ENCODE results near the gene CELF4.

Gene CELF4

DNA sequence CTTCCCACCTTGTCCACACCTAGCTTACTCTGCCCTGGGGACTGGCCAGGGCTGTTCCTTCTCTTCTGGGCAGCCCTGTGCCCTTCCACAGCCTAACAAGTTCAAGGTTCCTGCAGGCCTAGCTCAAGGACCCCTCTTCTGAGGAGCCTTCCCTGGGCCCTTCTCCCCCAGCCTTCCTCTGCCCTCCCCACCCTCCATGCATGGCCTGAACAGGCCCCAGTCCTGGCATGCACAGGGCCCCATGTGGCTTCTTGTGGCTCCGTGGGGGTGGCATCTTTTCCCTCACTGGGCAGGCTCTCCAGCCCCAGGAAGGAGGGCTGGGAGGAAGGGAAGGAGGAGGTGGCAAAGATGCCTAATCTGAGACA is 162.9 kb downstream of the CELF4 start:
- Histone ChIP-seq H3K4me3 (ENCODE audit: low read depth, low read length) (no peak overlapping the region), H3K36me3 (no peaks in the 10 kb centered on the region), H3K9me3 (no peaks in the 10 kb centered on the region), H3K27me3 (no peaks in the 10 kb centered on the region), H3K4me1 (no peaks in the 10 kb centered on the region)
- TF ChIP-seq, protein P1, sequence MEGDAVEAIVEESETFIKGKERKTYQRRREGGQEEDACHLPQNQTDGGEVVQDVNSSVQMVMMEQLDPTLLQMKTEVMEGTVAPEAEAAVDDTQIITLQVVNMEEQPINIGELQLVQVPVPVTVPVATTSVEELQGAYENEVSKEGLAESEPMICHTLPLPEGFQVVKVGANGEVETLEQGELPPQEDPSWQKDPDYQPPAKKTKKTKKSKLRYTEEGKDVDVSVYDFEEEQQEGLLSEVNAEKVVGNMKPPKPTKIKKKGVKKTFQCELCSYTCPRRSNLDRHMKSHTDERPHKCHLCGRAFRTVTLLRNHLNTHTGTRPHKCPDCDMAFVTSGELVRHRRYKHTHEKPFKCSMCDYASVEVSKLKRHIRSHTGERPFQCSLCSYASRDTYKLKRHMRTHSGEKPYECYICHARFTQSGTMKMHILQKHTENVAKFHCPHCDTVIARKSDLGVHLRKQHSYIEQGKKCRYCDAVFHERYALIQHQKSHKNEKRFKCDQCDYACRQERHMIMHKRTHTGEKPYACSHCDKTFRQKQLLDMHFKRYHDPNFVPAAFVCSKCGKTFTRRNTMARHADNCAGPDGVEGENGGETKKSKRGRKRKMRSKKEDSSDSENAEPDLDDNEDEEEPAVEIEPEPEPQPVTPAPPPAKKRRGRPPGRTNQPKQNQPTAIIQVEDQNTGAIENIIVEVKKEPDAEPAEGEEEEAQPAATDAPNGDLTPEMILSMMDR (IDR thresholded peaks at IDR 0.05; ENCODE audit: low read depth, low read length) = no peak
- no peak for DNase-seq

DNA sequence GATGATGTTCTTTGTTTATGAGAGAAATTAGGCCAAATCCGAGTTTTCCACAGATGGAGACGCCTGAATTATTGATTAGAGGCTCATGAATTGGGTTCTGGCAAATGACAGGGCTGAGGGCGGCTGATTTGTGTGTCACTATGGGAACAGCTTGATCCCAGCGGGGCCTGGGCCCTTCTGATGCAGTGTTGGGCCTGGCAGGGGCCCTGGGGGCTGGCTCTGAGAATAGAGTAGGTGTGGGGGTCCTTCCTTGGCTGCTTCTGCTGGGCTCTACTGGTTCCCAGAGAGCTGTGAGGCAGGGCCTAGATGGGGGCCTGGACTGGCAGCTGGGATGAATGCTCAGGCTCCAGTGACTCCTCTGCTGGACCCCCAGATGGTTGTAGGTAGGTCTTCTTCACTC is 164.8 kb downstream of the CELF4 start:
- TF ChIP-seq, protein P1 (IDR thresholded peaks at IDR 0.05; ENCODE audit: low read depth, low read length) = no peak
- Histone ChIP-seq H3K36me3 (no peaks in the 10 kb centered on the region), H3K4me3 (ENCODE audit: low read depth, low read length) (no peak overlapping the region), H3K9me3 (no peaks in the 10 kb centered on the region), H3K4me1 (no peaks in the 10 kb centered on the region), H3K27me3 (no peaks in the 10 kb centered on the region)
- no peak for DNase-seq

DNA sequence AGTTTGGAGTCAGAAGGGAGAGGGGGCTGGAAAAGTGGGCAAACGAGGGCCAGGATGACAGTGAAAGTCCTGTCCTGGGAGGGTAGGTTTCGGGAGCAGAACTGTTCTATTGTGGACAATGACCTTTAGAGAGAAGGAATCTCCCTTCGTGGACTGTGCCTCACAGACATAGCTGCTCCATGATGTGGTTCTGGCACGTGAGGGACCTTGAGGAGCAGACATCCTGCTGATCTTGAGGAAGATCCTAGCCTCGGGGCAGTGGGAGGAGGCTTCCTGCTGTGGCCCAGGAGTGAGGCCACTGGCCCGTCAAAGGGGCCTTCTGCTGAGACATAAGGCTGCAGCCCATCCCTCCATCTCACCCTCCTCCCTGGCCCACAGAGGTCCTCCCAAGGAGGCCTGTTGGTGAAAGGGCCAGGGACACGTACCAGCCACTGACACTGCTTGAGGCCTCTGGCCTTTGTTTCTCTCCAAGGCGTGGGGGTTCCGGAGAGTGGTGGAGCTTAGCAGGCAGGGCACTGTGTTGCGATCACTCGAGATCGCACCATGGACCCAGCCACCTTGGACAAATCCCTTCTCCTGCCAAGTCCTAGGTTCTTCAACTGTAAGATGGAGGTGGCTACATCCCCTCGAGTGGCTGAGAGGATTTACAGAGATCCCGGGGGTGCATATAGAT is 167.2 kb downstream of the CELF4 start:
- H3K4me3 ChIP-seq (ENCODE audit: low read depth, low read length) = no peak overlapping the region
- H3K36me3 ChIP-seq = no peaks in the 10 kb centered on the region
- TF ChIP-seq, protein P1 (IDR thresholded peaks at IDR 0.05; ENCODE audit: low read depth, low read length) = no peak
- no peaks in the 10 kb centered on the region for H3K4me1 ChIP-seq
- DNase-seq = no peak
- no peaks in the 10 kb centered on the region for H3K9me3 ChIP-seq
- no peaks in the 10 kb centered on the region for H3K27me3 ChIP-seq

DNA sequence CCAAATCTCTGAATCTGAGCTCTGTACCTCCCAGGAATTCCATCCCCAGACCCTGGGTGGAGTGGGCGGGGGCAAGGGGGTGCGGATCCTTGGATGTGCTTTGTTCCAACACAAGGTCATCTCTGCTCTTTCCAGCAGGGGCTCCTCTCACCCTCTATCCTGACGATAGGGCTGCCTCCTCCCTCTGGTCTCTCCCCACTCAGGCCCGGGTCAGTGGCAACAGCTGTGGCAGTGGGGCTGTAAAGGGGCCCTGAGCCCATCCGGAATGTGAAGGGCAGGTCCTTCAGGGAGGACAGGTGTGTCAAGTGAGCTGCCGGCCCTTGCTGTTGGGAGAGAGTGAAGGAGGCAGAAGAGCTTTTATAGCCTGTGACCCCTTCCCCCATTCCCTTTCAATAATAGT is 167.8 kb downstream of the CELF4 start:
- Histone ChIP-seq H3K4me3 (ENCODE audit: low read depth, low read length) (no peak overlapping the region), H3K36me3 (no peaks in the 10 kb centered on the region), H3K27me3 (no peaks in the 10 kb centered on the region), H3K9me3 (no peaks in the 10 kb centered on the region), H3K4me1 (no peaks in the 10 kb centered on the region; the same call in 1 of the 2 replicates)
- no peak for DNase-seq
- TF ChIP-seq, protein P1 (IDR thresholded peaks at IDR 0.05; ENCODE audit: low read depth, low read length) = no peak

DNA sequence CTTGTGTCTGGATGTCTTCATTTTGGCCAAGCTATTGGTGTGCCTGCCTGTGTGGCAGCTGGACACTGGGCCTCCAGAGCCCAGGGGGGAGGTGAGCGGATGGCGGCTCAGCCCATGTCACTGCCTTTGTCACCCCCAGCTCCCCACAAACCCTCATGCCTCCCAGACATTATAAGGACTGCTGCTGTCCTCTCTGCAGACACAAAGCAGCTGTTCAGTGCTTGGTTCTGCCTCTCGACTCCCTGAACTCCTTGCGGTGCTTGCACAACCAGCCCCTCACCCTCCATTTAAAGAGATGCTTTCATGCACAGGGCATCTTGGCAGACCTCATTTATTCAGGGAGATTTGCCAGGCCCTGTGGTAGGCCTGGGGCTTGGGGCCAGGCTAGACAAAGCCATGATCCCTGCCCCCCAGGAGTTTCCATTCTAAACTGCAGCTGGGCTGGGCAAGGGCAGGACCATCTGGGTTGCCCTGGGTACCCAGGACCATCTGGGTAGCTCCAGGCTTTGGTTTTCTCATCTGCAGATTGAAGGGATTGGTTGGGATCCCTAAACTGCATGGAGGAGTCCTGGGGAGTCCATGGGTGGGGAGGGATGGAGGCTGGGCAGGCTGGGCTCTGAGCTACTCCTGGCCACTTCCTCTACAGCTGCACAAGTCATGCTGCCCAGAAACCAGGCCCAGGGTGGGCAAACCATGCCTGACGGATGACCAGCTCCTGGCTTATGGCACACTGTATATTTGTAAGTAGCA is 168.5 kb downstream of the CELF4 start:
- H3K27me3 ChIP-seq = no peaks in the 10 kb centered on the region

More for the DNA sequence above, 168.5 kb downstream of the CELF4 start:
- no peak for DNase-seq
- H3K4me1 ChIP-seq = no peaks in the 10 kb centered on the region; the same call in none of the 2 replicates
- no peaks in the 10 kb centered on the region for H3K9me3 ChIP-seq
- H3K36me3 ChIP-seq = no peaks in the 10 kb centered on the region
- TF ChIP-seq, protein P1 (IDR thresholded peaks at IDR 0.05; ENCODE audit: low read depth, low read length) = no peak
- no peak overlapping the region for H3K4me3 ChIP-seq (ENCODE audit: low read depth, low read length)
